ENCODE measurements around the gene GPANK1. TPM values are rescaled to one million over a fixed set of nuclear protein-coding genes. Genes with fewer than 3 reads are reported as not detected.

GPANK1 gene
- total and polyA plus RNA-seq, 9 of the 15 experiments (the other 6 are each of a cell fraction or from before 2014, with no cell fraction given), result 32.2 to 111 (median 46.3) TPM

GRCh38 chr6:31632279-31632946 lies 32.4 kb downstream of the GPANK1 start (continued):
- peak; percentile 17 for TF ChIP-seq POLR2AphosphoS5 (IDR thresholded peaks at IDR 0.05; ENCODE audit: control insufficient read depth, insufficient read depth, low read depth, low read length)
- TF ChIP-seq ZNF347 (CRISPR knock-in tag; IDR thresholded peaks at IDR 0.05; ENCODE audit: low read depth), result no peak
- TF ChIP-seq MTF1 (CRISPR knock-in tag; IDR thresholded peaks at IDR 0.05; ENCODE audit: borderline replicate concordance), result no peak
- no peak for TF ChIP-seq BCLAF1 (IDR thresholded peaks at IDR 0.05; ENCODE audit: borderline replicate concordance in 1 of 2, control insufficient read depth in 1 of 2, low read depth in 2 of 2, low read length in 1 of 2)
- TF ChIP-seq PHF21A (IDR thresholded peaks at IDR 0.05; ENCODE audit: borderline replicate concordance, low read depth), result no peak
- no peak for TF ChIP-seq RAD21 (CRISPR knock-in tag; conservative IDR thresholded peaks at IDR 0.05 in 1 of 2, IDR thresholded peaks at IDR 0.05 in 1 of 2)
- no peak for TF ChIP-seq HDAC6 (IDR thresholded peaks at IDR 0.05; ENCODE audit: low read depth, low read length)
- TF ChIP-seq CGGBP1 (CRISPR knock-in tag; IDR thresholded peaks at IDR 0.05), result no peak
- no peak for TF ChIP-seq ZFX (CRISPR knock-in tag; IDR thresholded peaks at IDR 0.05)
- TF ChIP-seq POLR2G (IDR thresholded peaks at IDR 0.05; ENCODE audit: low read depth, low read length), result peak; percentile 85
- no peak for TF ChIP-seq MTA2 (IDR thresholded peaks at IDR 0.05; ENCODE audit: low read depth)
- peak; percentile 70 for TF ChIP-seq POLR2A (conservative IDR thresholded peaks at IDR 0.05)
- no peak for TF ChIP-seq GABPB2 (CRISPR knock-in tag; conservative IDR thresholded peaks at IDR 0.05)
- TF ChIP-seq STAT6 (CRISPR knock-in tag; IDR thresholded peaks at IDR 0.05), result no peak
- no peak for TF ChIP-seq HOMEZ (CRISPR knock-in tag; IDR thresholded peaks at IDR 0.05)
- no peak for TF ChIP-seq FOS (IDR thresholded peaks at IDR 0.05; ENCODE audit: extremely low read depth, insufficient read length)
- no peak for TF ChIP-seq ZBTB8A (IDR thresholded peaks at IDR 0.05; ENCODE audit: partially characterized antibody)
- TF ChIP-seq PTTG1 (tag; IDR thresholded peaks at IDR 0.05; ENCODE audit: low read depth), result no peak
- TF ChIP-seq ZNF445 (CRISPR knock-in tag; IDR thresholded peaks at IDR 0.05; ENCODE audit: low read depth), result no peak
